Measurements from ENCODE around the gene CYTH4. TPM values are rescaled to one million over a fixed set of nuclear protein-coding genes. Genes with fewer than 3 reads are reported as not detected.

The CYTH4 gene
- total RNA-seq, 1 experiment from 2014 or later: 0.15 TPM

DNA sequence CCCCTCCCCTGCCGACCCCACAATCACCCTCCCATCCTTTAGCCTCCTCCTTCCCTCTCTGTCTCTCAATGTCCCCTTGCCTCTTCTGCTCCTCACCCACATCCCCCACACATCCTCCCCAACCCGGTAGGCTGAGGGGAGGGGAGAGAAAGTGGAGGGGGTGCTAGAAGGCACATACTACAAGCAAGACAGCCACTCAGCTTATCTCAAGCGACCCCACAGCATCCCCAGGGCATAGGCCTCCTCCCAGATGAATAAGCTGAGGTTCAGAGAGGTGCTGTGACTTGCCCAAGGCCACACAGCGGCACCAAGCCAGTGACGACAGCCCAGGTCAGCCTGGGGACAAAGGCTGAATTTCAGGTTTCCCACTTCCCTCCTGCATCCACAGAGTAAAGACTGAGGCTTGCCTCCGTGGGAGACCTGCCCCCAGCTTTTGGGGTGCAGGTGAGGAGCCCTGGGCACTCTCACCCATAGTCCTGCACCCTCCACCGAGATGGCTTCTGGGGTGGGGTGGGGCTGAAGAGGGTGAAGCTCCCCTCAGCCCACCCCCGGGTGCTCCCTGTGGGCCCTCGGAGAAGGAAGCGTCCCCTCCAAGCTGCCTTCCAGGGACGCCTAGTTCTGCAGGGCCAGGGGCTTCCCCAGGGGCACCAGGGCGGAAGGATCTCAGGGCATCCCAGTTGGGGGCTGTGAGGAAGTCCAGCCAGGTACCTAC is 38.8 kb upstream of the CYTH4 start:
- no peak for ATAC-seq
- CTCF ChIA-PET: interaction anchor here (0.8 to 6.7 kb wide), 5 partner anchors 17 to 245 kb away, joined by 3 to 83 read pairs (median 4); no protein-coding TSS in a partner anchor
- no peak for TF ChIP-seq ZNF423 (CRISPR knock-in tag; IDR thresholded peaks at IDR 0.05)
- no peak for TF ChIP-seq SOX15 (CRISPR knock-in tag; IDR thresholded peaks at IDR 0.05)
- TF ChIP-seq ELF4 (CRISPR knock-in tag; IDR thresholded peaks at IDR 0.05; ENCODE audit: low read depth): no peak
- TF ChIP-seq, protein P1, sequence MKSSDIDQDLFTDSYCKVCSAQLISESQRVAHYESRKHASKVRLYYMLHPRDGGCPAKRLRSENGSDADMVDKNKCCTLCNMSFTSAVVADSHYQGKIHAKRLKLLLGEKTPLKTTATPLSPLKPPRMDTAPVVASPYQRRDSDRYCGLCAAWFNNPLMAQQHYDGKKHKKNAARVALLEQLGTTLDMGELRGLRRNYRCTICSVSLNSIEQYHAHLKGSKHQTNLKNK (CRISPR knock-in tag; IDR thresholded peaks at IDR 0.05): no peak
- TF ChIP-seq, protein P2, sequence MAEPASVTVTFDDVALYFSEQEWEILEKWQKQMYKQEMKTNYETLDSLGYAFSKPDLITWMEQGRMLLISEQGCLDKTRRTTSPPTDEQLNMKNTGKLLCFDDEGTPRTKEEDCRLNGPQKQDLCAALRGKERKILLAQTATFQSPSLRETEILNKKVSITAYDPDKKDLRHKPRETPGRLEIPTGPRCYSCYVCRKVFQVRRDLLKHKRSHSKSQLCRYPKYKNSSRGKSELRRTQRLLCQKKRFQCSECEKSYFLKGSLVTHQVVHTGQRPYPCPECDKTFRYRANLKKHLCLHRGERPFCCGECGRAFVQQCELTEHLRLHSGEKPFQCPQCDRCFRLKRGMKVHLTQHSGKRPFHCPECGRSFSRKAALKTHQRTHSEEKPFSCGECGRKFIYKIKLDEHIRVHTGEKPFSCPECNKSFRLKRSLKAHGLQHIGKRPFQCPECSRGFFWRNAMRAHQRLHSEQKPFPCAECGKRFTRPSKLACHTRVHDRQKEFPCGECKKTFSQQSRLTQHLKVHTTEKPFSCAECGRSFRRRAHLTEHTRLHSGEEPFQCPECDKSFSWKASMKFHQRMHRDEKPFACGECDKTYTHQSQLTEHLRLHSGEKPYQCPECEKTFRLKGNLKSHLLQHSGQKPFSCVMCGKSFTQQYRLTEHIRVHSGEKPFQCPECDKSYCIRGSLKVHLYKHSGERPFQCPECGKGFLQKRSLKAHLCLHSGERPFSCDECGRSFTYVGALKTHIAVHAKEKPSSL (CRISPR knock-in tag; conservative IDR thresholded peaks at IDR 0.05): no peak
- no peak for TF ChIP-seq CREB1 (CRISPR knock-in tag; IDR thresholded peaks at IDR 0.05)
- no peak for TF ChIP-seq FOXJ3 (CRISPR knock-in tag; IDR thresholded peaks at IDR 0.05; ENCODE audit: borderline replicate concordance)
- no peak for TF ChIP-seq TEAD4 (CRISPR knock-in tag; IDR thresholded peaks at IDR 0.05)
- TF ChIP-seq NFYB (CRISPR knock-in tag; conservative IDR thresholded peaks at IDR 0.05; ENCODE audit: low read depth): no peak
- TF ChIP-seq EMX1 (CRISPR knock-in tag; IDR thresholded peaks at IDR 0.05): no peak
- TF ChIP-seq, protein P3, sequence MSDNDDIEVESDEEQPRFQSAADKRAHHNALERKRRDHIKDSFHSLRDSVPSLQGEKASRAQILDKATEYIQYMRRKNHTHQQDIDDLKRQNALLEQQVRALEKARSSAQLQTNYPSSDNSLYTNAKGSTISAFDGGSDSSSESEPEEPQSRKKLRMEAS (CRISPR knock-in tag; IDR thresholded peaks at IDR 0.05): no peak
- no peak for TF ChIP-seq JAZF1 (CRISPR knock-in tag; IDR thresholded peaks at IDR 0.05)
- TF ChIP-seq ZNF416 (CRISPR knock-in tag; IDR thresholded peaks at IDR 0.05): no peak
- no peak for DNase-seq (ENCODE audit: low spot score)
- POLR2A ChIA-PET: no interaction called here
- Mint-ChIP-seq H3K4me3 (peak overlapping the region; percentile 25; the same call in 1 of the 2 replicates), H3K4me1 (peaks cover 20% of the 10 kb centered on the region), H3K27me3 (ENCODE audit: low read depth) (no peaks in the 10 kb centered on the region; the same call in 1 of the 2 replicates), H3K27ac (no peak overlapping the region), H3K9me3 (no peaks in the 10 kb centered on the region), H3K36me3 (no peaks in the 10 kb centered on the region)

DNA sequence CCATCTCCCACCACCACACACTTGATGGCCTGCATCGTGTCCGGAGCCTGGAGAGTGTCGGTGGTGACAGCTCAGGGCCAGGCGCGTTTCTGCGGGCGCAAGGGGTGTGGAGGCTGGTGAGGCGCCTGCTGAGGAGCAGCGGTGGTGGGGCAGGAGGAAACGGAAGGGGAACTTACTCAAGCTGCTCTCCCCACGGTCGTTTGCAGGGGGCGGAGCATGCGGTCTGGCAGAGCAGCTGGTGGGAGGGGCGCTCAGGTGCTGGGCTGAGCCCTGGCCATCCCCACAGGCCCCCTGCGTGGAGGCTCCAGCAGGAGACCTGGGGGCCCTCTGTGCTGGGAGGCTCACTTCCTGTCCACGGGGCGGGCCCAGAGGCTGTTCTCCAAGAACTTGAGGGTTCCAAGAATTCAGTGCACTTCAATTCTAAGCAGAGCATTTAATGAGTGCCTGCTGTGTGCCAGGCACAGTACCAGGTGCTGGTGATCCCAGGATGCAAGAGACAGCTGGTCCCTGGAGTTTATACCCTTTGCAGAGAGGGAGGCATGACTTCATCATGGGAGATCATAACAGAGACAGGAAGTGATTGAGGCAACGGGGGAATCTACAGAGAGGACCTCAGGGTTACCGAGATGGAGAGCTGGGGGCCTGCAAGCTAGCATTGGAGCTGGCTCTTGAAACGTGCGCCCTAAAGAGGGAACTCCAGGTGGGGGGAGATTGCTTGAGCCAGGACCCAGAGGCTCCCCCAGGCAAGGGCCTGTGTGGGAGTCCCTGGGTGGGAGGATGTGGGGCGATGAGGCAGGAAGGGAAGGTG is 38.0 kb upstream of the CYTH4 start, which contains the start of gene RAC2:
Gene RAC2 (minus strand): TSS at position 156 of the 808 bp plus-strand sequence. CDS start 121 bp downstream, at position 35.
- ChIA-PET POLR2A (interaction anchor here (0.6 kb wide), 1 partner anchor 1309 kb away, joined by 3 read pairs; no protein-coding TSS in a partner anchor), CTCF (interaction anchor here (0.7 to 6.7 kb wide), 9 partner anchors 10 to 399 kb away, joined by 3 to 83 read pairs (median 4); no protein-coding TSS in a partner anchor)
- Mint-ChIP-seq H3K4me3 (peak within 1 kb of the TSS; percentile 25; the same call in 1 of the 2 replicates), H3K36me3 (no peaks in the 10 kb centered on the region), H3K27ac (no peak within 1 kb of the TSS), H3K9me3 (no peaks in the 10 kb centered on the region), H3K27me3 (ENCODE audit: low read depth) (no peaks in the 10 kb centered on the region), H3K4me1 (peaks cover 20% of the 10 kb centered on the region)
- no peak for TF ChIP-seq MYBL2 (CRISPR knock-in tag; IDR thresholded peaks at IDR 0.05)
- no peak for TF ChIP-seq ESRRA (CRISPR knock-in tag; IDR thresholded peaks at IDR 0.05; ENCODE audit: borderline replicate concordance)
- peak; percentile 61; the same call in 1 of the 2 replicates for TF ChIP-seq ZNF423 (CRISPR knock-in tag; IDR thresholded peaks at IDR 0.05)
- TF ChIP-seq, protein P4, sequence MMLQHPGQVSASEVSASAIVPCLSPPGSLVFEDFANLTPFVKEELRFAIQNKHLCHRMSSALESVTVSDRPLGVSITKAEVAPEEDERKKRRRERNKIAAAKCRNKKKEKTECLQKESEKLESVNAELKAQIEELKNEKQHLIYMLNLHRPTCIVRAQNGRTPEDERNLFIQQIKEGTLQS (CRISPR knock-in tag; conservative IDR thresholded peaks at IDR 0.05): no peak
- DNase-seq (ENCODE audit: low spot score) (peak; percentile 57), ATAC-seq (peak; percentile 71)
